Glutamatergic neuron (in vitro differentiated cells): Measurements from ENCODE around the gene NRCAM. TPM values are rescaled to one million over a fixed set of nuclear protein-coding genes. Genes with fewer than 3 reads are reported as not detected.

Experiments used
- DNase-seq: peaks from one replicate; pipeline ENCODE4 v3.0.0; 2022
- H3K27ac Mint-ChIP-seq: one replicate; pipeline ENCODE4 v1.8.0; 2020; ENCODE audit warnings: mild to moderate bottlenecking, mixed read lengths, inconsistent platforms; ENCODE audit not compliant: unreplicated experiment
- H3K27me3 Mint-ChIP-seq: one replicate; pipeline ENCODE4 v1.8.0; 2020; ENCODE audit warnings: mild to moderate bottlenecking, moderate library complexity, mixed read lengths, inconsistent platforms; ENCODE audit not compliant: unreplicated experiment
- H3K36me3 Mint-ChIP-seq: one replicate; pipeline ENCODE4 v1.8.0; 2020; ENCODE audit warnings: mild to moderate bottlenecking, mixed read lengths, inconsistent platforms; ENCODE audit not compliant: unreplicated experiment
- H3K4me1 Mint-ChIP-seq: one replicate; pipeline ENCODE4 v1.8.0; 2020; ENCODE audit warnings: mild to moderate bottlenecking, low read depth, mixed read lengths, inconsistent platforms; ENCODE audit not compliant: unreplicated experiment
- H3K4me3 Mint-ChIP-seq: one replicate; pipeline ENCODE4 v1.8.0; 2020; ENCODE audit warnings: mild to moderate bottlenecking, mixed read lengths, inconsistent platforms; ENCODE audit not compliant: unreplicated experiment
- H3K9me3 Mint-ChIP-seq: one replicate; pipeline ENCODE4 v1.8.0; 2020; ENCODE audit warnings: mild to moderate bottlenecking, moderate library complexity, mixed read lengths, inconsistent platforms; ENCODE audit not compliant: unreplicated experiment
- CTCF ChIP-seq: fragments of 200-600 bp; sonication (generic); IDR thresholded peaks from one replicate; pipeline ENCODE4 v1.5.0; 2021; ENCODE audit not compliant: partially characterized antibody, unreplicated experiment
- total RNA-seq: library from RNA; stranded (reverse); fragmentation: NEBNext Ultra II Directional; extraction: Animal tissue kit (Norgen Biotek cat#: 25700); gene quantifications from one replicate; pipeline ENCODE4 v1.2.1, GENCODE V29; 2021; ENCODE audit not compliant: unreplicated experiment

NRCAM gene
- total RNA-seq, 1 donor from 2014 or later = 120 TPM

DNA sequence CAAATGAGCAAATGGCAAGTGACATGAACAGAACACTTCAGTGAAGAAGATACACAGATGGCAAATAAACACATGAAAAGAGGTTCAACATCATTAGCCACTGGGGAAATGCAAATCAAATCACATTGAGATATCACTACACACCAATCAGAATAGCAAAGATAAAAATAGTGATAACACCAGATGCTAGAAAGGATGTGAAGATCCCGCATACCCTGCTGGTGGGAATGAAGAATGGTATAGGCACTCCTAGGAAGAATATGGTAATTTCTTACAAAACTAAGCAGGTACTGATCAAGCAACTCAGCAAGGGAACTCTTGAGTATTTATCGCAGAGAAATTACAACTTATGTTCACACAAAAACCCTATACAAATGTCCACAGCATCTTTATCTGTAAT is 337.3 kb downstream of the NRCAM start:
- Mint-ChIP-seq H3K4me1 (peaks cover 11% of the 10 kb centered on the region), H3K36me3 (no peaks in the 10 kb centered on the region), H3K4me3 (no peak overlapping the region), H3K9me3 (no peaks in the 10 kb centered on the region), H3K27ac (no peak overlapping the region), H3K27me3 (no peaks in the 10 kb centered on the region)
- DNase-seq = no peak
- peak; percentile 11 for TF ChIP-seq CTCF

DNA sequence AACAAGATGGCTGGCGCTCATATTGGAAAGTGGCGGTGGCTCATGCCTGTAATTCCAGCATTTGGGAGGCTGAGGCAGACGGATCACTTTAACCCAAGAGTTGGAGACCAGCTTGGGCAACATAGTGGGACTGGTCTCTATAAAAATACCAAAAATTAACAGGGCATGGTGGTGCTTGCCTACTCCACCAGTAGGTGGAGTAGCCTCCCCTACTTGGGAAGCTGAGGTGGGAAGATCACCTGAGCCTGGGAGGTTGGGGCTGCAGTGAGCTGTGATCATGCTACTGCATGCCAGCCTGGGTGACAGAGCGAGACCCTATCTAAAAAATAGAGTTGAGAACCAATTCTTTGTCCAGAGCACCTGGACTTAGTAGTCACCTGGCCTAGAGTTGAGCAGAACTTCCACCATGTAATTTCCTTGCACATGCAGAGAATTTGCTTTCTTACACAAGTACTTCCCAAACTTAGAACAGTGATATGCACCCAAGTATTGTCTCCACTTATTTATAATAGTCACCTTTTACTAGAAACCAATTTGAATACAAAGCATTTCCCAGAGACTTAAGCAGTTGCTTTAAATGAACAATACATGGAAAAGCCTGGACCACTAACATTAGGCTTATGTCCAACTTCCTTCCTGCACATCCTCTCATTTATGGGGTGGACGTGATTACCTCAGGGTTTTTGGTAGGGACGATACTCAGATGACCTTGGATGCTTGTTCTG is 342.0 kb downstream of the NRCAM start:
- Mint-ChIP-seq H3K27ac (no peak overlapping the region), H3K36me3 (no peaks in the 10 kb centered on the region), H3K4me1 (peaks cover 9% of the 10 kb centered on the region), H3K4me3 (no peak overlapping the region), H3K9me3 (peaks cover 1% of the 10 kb centered on the region), H3K27me3 (no peaks in the 10 kb centered on the region)
- no peak for DNase-seq
- TF ChIP-seq CTCF = peak; percentile 67

GRCh38 chr7:108112683-108113082 is 343.6 kb downstream of the NRCAM start:
- peaks cover 1% of the 10 kb centered on the region for H3K9me3 Mint-ChIP-seq
- DNase-seq = no peak
- TF ChIP-seq CTCF = no peak
- H3K27ac Mint-ChIP-seq = no peak overlapping the region
- H3K4me3 Mint-ChIP-seq = no peak overlapping the region
- H3K27me3 Mint-ChIP-seq = no peaks in the 10 kb centered on the region
- no peaks in the 10 kb centered on the region for H3K36me3 Mint-ChIP-seq
- H3K4me1 Mint-ChIP-seq = peaks cover 5% of the 10 kb centered on the region

GRCh38 chr7:108109221-108109908 is 346.9 kb downstream of the NRCAM start:
- no peak for DNase-seq
- H3K4me3 Mint-ChIP-seq = no peak overlapping the region
- H3K4me1 Mint-ChIP-seq = peaks cover 11% of the 10 kb centered on the region
- H3K36me3 Mint-ChIP-seq = no peaks in the 10 kb centered on the region
- no peaks in the 10 kb centered on the region for H3K27me3 Mint-ChIP-seq
- H3K27ac Mint-ChIP-seq = no peak overlapping the region
- peaks cover 1% of the 10 kb centered on the region for H3K9me3 Mint-ChIP-seq
- TF ChIP-seq CTCF = no peak

DNA sequence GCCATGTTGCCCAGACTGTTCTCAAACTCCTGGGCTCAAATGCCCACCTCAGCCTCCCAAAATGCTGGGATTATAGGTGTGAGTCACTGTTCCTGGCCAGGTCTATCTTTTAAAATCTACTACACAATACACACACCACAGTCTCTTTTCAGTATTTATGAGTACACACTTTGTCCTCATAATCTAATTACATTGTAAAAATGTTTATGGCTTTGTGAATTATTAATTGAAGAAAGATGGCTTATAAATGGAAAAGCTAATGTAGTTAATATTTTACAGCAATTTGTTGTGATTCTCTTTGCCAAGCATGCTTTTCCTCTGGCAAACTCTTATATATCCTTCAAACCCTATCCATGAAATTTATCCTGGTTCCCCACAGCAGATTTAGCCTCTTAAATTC is 348.1 kb downstream of the NRCAM start:
- H3K9me3 Mint-ChIP-seq = peaks cover 1% of the 10 kb centered on the region
- H3K27ac Mint-ChIP-seq = no peak overlapping the region
- H3K27me3 Mint-ChIP-seq = no peaks in the 10 kb centered on the region
- H3K4me3 Mint-ChIP-seq = no peak overlapping the region
- no peaks in the 10 kb centered on the region for H3K36me3 Mint-ChIP-seq
- H3K4me1 Mint-ChIP-seq = peaks cover 20% of the 10 kb centered on the region
- no peak for TF ChIP-seq CTCF
- DNase-seq = no peak
